GM21529 (cell line): ENCODE measurements around the gene MSH3.
"Not testable (repeated sequence)": the region's sequence is repeated elsewhere in the genome, so short reads cannot be mapped to it uniquely, and the experiment has no call there.

Experiments used
- ATAC-seq: cut with Tn5 transposase; IDR thresholded peaks from one replicate; pipeline ENCODE4 v1.9.1; 2021; ENCODE audit not compliant: unreplicated experiment

MSH3 gene

DNA sequence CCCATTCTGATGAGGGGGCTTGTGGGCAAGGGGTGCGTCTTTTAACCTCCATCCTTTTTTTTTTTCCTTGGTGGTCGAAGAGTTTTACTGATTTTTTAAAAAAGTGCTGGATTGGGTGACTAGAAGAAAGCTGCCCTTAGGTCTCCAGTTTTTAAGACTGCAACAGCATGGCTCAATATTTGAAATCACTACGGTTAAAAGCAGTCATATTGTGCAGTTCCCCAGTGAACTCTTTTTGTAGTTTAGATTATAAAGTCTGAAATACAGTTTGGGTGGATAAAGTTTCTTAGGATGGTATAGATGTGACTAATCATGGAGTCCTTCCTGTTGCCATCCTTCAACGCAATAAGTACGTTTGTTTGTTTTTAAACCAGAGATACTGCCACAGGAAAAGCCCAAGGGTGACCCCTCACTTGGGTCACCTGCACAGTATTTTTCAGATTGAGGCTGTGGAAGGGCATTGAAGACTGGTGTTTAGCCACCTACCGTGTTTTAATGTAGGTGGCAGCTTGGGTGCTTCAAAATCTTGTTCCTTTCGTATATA, 851 bp downstream of the MSH3 start:
- ATAC-seq, result no peak

DNA sequence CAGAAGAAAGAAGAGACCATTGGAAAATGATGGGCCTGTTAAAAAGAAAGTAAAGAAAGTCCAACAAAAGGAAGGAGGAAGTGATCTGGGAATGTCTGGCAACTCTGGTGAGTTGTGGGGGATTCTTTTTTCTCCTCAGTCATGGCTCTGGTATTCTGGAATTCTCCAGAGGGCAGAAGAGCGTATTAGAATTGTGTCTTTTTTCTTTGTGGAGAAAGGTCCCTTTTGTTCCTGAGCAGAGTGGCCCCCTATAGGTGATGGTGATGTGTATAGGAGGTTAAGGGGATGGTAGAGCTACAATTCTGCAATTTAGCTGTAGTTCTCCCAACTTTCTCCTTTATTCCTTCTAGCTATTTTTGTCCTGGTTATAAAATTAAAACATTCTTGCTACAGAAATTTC, 2.0 kb downstream of the MSH3 start:
- no peak for ATAC-seq

DNA sequence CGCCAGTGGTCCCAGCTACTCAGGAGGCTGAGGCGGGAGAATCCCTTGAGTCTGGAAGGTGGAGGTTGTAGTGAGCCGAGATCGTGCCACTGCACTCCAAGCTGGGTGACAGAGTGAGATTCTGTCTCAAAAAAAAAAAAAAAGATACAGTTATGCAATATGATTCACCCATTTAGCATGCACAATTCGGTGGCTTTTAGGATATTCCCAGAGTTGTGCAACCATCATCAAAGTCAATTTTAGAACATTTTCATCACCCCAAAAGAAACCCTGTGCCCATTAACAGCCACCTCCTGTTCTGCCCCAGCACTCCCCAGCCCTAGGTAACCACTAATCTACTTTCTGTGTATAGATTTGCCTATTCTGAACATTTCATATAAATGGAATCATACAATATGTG, 4.7 kb downstream of the MSH3 start:
- ATAC-seq, result no peak

GRCh38 chr5:80660661-80661060, 6.2 kb downstream of the MSH3 start:
- ATAC-seq, result not testable (repeated sequence)

DNA sequence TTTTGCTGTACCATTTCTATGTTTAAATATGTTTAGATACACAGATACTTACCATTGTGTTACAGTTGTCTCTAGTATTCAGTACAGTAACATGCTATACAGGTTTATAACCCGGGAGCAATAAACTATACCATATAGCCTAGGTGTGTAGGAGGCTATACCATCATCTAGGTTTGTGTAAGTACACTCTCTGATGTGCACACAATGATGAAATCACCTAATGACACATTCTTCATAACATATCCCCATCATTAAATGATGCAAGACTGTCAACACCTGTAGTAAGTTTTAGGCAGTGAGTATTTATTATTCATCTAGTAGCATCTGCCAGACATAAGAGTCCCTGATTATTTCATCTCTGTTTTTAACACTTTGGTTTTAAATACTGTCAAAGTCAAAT, 7.7 kb downstream of the MSH3 start:
- no peak for ATAC-seq

GRCh38 chr5:80665057-80665456, 10.6 kb downstream of the MSH3 start:
- ATAC-seq, result no peak

DNA sequence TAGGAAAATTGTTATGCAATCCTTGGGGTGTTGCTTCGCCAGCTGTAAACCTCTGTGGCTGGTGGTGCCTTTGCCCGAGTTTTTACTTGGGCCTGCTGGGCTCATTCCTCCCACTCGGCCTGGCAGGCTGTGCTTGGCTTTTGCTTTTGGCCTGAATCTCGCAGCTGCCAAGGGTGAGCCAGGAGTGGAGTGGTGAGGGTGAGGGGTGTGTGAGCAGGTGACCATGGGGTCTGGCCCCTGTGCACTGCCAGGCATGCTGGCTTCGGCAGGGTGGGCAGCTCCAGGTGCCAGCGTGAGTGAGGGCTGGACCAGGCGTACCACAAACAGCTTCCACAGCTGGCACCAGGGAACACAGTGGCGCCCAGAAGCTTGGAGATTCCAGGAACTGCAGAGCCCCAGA, 12.9 kb downstream of the MSH3 start:
- ATAC-seq, result no peak

DNA sequence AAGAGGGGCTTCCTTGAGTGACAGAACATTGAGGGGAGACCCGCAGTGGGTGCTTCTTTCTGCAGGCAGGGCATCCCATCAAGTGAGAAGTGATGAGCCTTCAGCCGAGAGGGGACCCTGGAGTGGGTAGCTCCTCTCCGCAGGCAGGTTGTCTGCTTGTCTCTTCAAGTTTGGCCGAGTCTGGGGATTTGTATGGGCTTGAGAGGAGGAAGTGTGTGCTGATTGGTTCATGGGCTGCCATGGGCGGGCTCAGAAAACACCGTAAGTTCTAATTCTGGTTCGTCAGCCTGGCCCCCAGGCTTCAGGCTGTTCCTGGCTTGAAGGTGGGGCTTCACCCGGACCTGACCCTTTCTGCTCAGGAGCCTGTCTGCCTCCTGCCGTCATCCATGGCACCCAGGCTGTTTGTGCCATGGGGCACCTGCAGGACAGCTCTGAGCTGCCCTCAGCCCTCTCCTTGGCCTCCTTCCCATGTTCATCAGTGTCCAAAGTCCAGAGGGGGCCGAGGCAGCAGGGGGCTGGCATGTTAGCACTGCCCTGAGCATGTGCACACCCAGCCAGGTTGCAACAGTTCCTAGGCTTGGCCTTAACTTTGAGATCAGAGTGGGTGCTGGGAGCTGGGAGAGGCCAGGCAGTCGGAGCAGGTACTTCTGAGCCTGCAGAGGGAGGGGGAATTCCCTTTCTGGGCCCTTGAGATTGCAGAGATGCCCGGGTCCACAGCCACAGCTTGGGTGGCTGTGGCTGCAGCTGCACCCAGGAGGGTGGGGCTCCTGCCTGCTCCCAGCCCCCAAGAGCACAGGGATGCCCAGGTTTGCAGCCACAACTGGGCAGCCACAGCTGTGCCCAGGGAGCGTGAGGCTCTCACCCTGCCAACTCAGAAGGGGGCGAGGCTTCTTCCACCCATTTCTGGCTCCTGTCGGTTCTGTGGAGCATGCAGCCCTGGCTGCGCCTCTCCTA, 13.8 kb downstream of the MSH3 start:
- peak; percentile 82 for ATAC-seq

DNA sequence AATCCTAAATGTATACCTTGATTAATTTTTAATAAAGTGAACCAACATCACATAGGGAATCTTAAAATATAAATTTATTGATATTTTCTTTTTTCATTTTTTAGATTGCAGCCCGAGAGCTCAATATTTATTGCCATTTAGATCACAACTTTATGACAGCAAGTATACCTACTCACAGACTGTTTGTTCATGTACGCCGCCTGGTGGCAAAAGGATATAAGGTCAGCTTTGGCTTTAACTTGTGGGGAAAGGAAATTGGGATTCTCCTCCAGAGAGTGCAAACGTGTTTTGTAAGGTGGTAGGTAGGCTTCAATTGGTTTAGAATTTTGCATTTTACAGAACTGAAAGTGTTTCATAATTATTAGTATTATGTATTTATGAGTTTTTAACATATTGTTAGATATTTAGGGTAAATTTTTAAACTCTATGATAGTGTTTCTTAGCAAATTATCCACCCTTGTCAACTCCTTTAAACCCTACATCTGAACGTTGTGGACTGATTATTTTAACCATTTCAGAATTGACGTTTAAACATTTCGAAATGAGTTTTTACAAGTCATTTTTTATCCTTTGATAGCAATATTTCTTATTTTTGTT, 17.8 kb downstream of the MSH3 start:
- ATAC-seq, result no peak

GRCh38 chr5:80676706-80677105, 22.3 kb downstream of the MSH3 start:
- ATAC-seq, result no peak

DNA sequence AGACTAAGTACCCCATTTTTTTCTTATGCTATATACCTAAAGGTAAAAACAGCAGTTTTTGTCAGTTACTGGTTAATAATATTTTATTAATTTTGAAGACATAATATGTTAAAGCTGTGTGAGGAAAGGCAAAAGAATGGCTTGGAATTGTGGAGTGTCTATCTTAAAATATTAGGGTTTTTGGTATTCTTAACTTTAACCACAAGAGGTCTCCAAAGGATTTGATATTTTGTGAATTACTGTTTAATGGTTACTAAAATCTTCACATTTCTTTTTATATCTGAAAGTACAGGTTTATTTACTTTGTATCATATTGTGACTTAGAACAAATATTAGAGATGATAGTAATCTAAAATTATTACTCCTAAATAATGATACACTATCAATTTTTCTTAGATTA, 32.3 kb downstream of the MSH3 start:
- ATAC-seq, result no peak

DNA sequence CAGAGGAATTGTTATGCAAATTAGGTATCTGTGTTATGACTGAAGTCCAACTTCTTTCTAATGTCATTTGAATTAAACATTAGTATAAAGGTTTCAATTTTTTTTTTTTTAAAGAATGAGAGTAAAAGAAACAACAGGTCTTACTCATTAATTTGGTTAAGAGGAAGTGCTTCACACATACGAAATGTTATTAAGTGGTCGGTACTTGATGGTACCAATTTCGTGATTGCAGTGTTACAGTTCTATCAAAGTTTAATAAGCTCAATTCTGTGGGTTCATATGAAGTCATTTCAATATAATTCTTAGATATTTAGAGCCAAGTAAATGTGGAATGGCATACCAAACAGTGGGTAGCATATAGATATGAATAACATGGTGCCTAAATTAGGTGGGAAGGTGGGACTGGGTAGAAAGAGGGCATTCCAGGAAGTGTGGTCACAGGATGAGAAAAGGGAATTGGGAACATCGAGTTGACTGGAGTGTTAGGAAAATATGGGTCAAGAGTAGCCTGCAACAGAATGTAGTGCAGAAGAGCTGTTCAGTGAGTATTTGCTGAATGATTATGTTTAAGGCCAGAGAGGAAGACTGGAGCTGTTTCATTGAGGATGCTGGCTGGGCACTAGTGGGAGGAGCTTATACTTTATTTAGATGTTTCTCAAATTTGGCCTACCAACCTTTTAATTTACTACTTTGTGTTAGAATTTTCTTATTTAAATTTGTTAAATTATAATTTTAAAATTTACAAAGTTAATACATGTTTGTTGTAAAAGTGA, 34.4 kb downstream of the MSH3 start:
- no peak for ATAC-seq

DNA sequence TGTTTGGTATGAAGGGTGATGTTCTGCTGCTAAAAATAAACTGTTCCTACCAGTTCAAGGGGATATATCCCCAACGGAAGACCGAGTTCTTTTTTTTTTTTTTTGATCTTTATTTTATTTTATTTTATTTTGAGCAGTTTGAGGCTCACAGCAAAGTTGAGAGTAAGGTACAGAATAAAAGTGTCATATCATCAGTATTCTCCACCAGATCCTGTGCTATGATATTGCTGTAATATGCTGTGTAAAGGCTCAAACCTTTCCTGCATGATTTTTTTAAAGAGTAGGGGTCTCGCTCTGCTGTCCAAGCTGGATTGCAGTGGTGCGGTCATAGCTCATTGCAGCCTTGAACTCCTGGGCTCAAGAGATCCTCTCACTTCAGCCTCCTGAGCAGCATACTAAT, 35.2 kb downstream of the MSH3 start:
- ATAC-seq, result no peak

DNA sequence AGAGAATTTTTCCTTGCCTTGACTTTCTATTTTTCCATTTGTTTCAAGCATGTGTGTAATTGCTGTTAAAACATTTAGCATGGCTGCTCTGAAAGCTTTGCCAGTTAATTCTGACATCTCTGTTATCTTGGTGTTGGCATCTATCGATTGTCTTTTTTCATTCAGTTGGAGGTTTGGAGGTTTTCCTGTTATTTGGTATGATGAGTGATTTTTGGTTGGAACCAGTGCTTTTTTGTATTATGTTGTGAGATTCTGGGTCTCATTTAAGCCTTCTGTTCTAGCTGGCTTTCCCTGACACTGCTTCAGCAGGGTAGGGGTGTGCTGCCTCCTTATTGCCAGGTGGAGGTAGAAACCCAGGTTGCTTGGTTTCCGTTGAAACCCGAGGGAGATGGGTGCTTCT, 41.2 kb downstream of the MSH3 start:
- no peak for ATAC-seq

DNA sequence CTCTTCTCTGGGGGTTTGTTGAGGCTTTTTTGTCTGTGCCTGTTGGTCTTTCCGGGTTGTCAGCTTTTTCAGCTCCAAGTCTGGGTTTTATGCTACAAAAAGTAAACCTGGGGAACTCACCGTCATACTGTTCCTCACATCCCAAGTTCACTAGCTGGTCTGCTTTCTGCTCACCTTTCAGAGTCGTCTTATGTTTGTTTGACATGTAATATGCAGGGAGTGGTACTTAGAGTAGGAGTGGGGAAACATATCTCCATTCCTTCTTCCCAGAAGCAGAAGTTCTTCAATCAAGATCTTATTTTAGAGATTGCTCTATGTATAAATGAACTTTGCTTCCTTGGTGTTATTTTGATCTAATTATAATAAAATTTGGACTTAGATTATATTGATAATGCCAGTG, 42.0 kb downstream of the MSH3 start:
- no peak for ATAC-seq

- no peak for ATAC-seq
Observed at GRCh38 chr5:80697100-80697499, 42.6 kb downstream of the MSH3 start.

GRCh38 chr5:80698369-80698768, 43.9 kb downstream of the MSH3 start:
- ATAC-seq, result no peak

DNA sequence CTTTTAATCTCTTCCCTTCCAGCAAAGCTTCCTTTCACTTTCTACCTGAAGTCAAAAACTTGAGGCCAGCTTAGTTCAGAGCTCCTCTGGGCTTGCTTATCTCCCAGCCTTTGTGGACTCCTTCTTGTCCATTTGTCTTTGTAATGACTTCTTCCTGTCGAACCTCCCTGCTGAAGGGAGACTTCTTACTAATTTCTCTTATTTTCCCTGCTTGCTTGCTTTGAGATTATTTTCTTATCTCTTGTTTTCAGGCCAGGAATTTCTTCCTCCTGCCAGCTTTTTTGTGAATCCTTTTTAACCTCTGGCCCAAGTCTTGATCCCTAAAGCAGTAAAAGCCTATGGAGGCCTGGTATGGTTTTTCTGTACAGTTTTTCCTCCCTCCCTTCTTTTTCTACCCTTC, 47.1 kb downstream of the MSH3 start:
- ATAC-seq, result no peak

GRCh38 chr5:80703291-80703690, 48.8 kb downstream of the MSH3 start:
- ATAC-seq, result no peak

DNA sequence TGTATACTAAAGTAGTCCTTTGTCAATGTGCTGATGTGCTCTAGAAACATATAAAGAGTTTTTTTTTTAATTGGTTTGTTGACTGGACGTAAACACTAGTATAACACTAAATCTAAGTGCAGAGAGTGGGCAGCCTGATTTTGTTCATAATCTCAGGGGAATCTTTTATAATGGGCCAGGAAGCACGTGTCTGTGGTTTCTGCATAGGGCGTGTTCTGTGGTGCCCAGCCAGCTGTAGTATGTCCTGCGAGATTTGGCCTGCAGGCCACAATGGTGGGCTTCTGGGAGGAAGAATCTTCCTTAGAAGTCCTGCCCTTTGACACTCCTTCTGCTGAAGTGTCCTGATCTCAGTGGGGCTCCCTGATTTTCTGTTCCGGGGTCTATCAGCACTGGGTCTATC, 49.3 kb downstream of the MSH3 start:
- no peak for ATAC-seq

DNA sequence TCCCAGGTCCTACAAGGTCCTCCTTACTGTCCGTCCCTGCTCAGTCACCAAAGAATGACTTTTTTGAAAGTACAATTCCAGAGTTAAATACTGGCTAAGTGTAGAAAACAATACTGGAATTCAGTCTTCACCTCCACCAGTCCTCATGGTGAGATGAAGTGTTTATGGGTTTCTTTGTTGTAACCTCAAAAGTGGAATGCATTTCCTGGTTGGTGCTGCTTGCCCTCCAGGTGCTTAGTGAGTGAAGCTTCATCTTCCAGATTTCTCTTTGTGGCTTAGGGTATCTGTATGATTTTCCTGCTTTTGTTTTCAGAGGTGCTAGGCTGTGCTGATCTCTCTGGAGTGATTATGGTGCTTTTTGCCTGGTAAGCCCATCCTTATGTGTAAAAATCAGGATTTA, 49.8 kb downstream of the MSH3 start:
- ATAC-seq, result no peak
